Thoracic aorta (tissue), 2 donors: ENCODE measurements around the gene G6PD. TPM values are rescaled to one million over a fixed set of nuclear protein-coding genes. Genes with fewer than 3 reads are reported as not detected.

Experiments
- ATAC-seq: fragments of 150-250 bp; one replicate; pipeline ENCODE4 v1.8.0; 2017; ENCODE audit warnings: low read depth; ENCODE audit not compliant: insufficient number of reproducible peaks, low FRiP score
- DNase-seq: peaks from one replicate; pipeline ENCODE4 v3.0.0-alpha.2; 2020; ENCODE audit warnings: low spot score
- H3K27ac ChIP-seq, 2 donors: fragments of 200-600 bp; sonication (generic); 1 replicate in 1 of 2; 2 replicates in 1 of 2; pipeline ENCODE4 v1.5.1; 2016; ENCODE audit warnings: mild to moderate bottlenecking in 2 of 2, moderate library complexity in 2 of 2
- H3K27me3 ChIP-seq: fragments of 200-600 bp; sonication (generic); replicated peaks from 2 replicates; pipeline ENCODE4 v1.6.0; 2016; ENCODE audit warnings: mild to moderate bottlenecking; ENCODE audit not compliant: insufficient read depth
- H3K36me3 ChIP-seq: fragments of 200-600 bp; sonication (generic); one replicate; pipeline ENCODE4 v1.5.1; 2016
- H3K4me1 ChIP-seq, 2 donors: fragments of 200-600 bp; sonication (generic); 1 replicate in 1 of 2; 2 replicates in 1 of 2; pipeline versions ENCODE4 v1.5.1 to v1.6.0; 2016; ENCODE audit warnings: low read depth in 2 of 2, mild to moderate bottlenecking in 1 of 2; ENCODE audit not compliant: control insufficient read depth in 1 of 2
- H3K4me3 ChIP-seq: fragments of 200-600 bp; sonication (generic); 2 replicates; pipeline ENCODE4 v1.5.1; 2016; ENCODE audit warnings: mild to moderate bottlenecking
- H3K9me3 ChIP-seq: fragments of 200-600 bp; sonication (generic); 2 replicates; pipeline ENCODE4 v1.5.1; 2016
- CTCF ChIP-seq: fragments of 200-600 bp; sonication (generic); IDR thresholded peaks from one replicate; pipeline ENCODE4 v1.5.1; 2019; ENCODE audit warnings: antibody characterized with exemption
- total RNA-seq, 2 donors: library from RNA; depleted of rRNA; stranded (reverse); fragments of >200 nt; gene quantifications; one replicate each; pipeline versions ENCODE4 v1.1.0 to v1.2.3, GENCODE V29; 2016

Gene G6PD
- total RNA-seq, 2 donors from 2014 or later: 67.3 to 70.1 TPM

GRCh38 chrX:154529206-154529612 is 17.4 kb downstream of the G6PD start:
- DNase-seq (no peak), ATAC-seq (no peak)
- H3K4me1 ChIP-seq: peaks cover 0 to 18% of the 10 kb centered on the region in 2 donors
- H3K27me3 ChIP-seq: no peaks in the 10 kb centered on the region
- peak overlapping the region in 1 of 2 donors; percentile 86 for H3K27ac ChIP-seq
- no peak overlapping the region for H3K4me3 ChIP-seq
- peaks cover 4% of the 10 kb centered on the region for H3K36me3 ChIP-seq
- TF ChIP-seq CTCF: no peak
- no peaks in the 10 kb centered on the region for H3K9me3 ChIP-seq

GRCh38 chrX:154526901-154527675 is 19.6 kb downstream of the G6PD start:
- ATAC-seq (no peak), DNase-seq (no peak)
- TF ChIP-seq CTCF: peak; percentile 31
- H3K27ac ChIP-seq: peak overlapping the region; percentile 66 to 78
- H3K27me3 ChIP-seq: no peaks in the 10 kb centered on the region
- peak overlapping the region; percentile 66 for H3K4me3 ChIP-seq
- H3K9me3 ChIP-seq: no peaks in the 10 kb centered on the region
- H3K4me1 ChIP-seq: peaks cover 0 to 15% of the 10 kb centered on the region in 2 donors
- H3K36me3 ChIP-seq: no peaks in the 10 kb centered on the region

- H3K27me3 ChIP-seq: no peaks in the 10 kb centered on the region
- ATAC-seq (no peak), DNase-seq (no peak)
- no peak overlapping the region for H3K4me3 ChIP-seq
- H3K9me3 ChIP-seq: no peaks in the 10 kb centered on the region
- no peaks in the 10 kb centered on the region for H3K36me3 ChIP-seq
- no peak for TF ChIP-seq CTCF
- H3K27ac ChIP-seq: peak overlapping the region in 1 of 2 donors; percentile 78
- H3K4me1 ChIP-seq: peaks cover 0 to 10% of the 10 kb centered on the region in 2 donors
Observed at GRCh38 chrX:154525606-154526490, 20.8 kb downstream of the G6PD start.

- H3K27me3 ChIP-seq: no peaks in the 10 kb centered on the region
- H3K27ac ChIP-seq: no peak overlapping the region
- no peaks in the 10 kb centered on the region for H3K9me3 ChIP-seq
- DNase-seq (no peak), ATAC-seq (no peak)
- no peak overlapping the region for H3K4me3 ChIP-seq
- peaks cover 3 to 13% of the 10 kb centered on the region in 2 donors for H3K4me1 ChIP-seq
- H3K36me3 ChIP-seq: no peaks in the 10 kb centered on the region
- no peak for TF ChIP-seq CTCF
Observed at GRCh38 chrX:154519389-154519788, 27.3 kb downstream of the G6PD start.
